GDM1 (cell line): ENCODE measurements around the gene IL1RAP.
A peak's percentile ranks its signal among the peaks of the same experiment; 100 is the strongest.

Source experiments
- DNase-seq: peaks from one replicate; lab custom pipeline; 2025; lab: John Stamatoyannopoulos, UW

The IL1RAP gene

DNA sequence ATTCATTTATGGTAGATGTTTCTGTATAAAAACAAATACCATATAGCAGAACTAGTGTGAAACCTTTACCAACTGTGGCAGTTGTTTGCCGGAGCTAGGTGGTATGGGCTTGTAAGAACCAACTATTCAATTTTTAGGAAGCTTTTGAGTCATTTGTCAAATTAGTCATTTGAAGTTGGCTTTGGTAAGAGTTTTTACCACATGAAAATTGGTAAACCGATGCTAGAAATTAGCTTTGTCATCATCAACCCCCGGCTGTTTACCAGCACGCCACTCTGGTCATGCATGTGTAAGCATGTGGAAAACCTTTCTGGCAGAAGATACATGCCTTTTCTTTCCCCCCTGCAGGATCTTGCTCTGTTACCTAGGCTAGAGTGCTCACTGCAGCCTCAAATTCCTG lies 63.3 kb downstream of the IL1RAP start:
- DNase-seq: no peak

- DNase-seq: no peak
Measured at GRCh38 chr3:190579514-190580137, 65.7 kb downstream of the IL1RAP start.

- DNase-seq: no peak
Measured at GRCh38 chr3:190580417-190580816, 66.5 kb downstream of the IL1RAP start.

DNA sequence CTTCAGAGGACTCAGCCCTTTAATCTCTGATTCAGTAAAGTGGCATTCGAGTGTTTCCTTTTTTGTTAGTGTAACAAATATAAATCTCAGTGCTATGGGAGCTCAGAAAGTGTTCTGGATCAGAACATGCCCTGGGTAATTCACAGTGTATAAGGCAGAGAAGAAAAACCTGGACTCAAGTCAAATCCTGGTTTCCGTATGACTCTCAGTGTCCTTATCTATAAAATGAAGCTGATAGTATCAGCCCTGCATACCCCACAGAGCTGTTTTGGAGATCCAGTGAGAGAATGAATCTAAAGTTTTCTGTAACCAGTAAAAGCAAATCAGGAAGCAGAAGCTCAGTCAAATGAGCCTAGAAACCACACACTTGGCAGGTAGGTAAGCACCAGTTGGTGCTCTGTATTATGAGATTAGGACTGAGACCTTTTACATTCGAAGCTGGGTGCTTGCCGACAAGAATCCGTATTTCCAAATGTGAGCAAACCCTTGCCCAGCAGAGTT lies 67.2 kb downstream of the IL1RAP start:
- DNase-seq: peak; percentile 38

GRCh38 chr3:190582667-190583066 lies 68.8 kb downstream of the IL1RAP start:
- DNase-seq: no peak

DNA sequence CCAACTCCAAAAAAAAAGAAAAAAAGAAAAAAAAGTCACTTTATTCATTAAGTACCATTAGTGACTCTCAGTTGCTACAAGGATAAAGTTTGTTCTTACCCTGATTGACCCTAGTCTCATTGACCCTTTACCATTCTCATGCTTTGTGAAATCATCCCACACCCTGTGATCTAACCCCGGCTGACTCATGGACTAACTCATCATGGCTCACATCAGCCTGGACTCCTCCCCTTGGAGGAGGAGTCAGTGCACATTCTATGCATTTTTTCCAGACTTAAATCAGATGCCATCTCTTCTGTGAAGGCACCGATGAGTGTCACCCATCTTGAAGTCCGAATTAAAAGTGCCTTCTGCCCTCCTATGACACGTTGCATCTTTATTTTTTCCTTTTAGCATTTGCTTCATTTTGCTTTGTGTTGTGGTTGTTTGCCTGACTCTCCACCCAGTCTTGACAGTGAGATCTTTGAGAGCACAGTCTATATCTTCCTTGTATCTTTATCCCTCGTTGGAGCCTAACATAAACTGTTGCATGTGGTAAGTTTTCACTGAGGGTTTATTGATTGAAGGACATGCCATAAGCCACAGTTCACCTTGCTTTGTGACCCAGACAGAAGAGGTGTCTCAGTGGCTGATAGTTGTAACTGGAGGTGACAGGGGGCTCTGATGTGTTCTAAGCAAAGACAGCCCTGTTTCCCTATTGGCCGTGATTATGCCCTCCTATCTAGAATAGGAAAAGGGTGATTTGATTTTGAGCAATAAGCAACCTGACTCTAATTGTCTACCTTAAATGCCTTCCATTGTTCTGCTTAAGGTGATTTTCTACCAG lies 72.1 kb downstream of the IL1RAP start:
- DNase-seq: no peak

DNA sequence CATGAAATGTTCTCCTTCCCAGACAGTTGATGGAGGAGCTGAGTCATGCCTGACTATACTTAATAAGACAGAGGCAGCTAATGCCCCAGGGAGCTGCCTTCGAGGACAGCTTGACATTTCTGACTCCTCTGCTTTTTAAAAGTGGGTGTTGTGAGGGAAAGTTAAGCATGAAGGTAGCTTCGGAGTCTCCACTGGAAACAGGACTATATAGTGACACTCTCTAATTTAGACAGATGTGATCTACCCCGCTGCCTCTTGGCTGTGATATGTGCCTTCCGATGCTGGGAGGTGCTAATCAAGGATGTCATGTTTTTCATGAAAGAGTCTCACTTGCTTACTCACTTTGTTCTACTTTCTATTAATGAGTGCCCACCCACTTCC lies 72.7 kb downstream of the IL1RAP start:
- DNase-seq: no peak

GRCh38 chr3:190588570-190588969 lies 74.7 kb downstream of the IL1RAP start:
- DNase-seq: no peak

DNA sequence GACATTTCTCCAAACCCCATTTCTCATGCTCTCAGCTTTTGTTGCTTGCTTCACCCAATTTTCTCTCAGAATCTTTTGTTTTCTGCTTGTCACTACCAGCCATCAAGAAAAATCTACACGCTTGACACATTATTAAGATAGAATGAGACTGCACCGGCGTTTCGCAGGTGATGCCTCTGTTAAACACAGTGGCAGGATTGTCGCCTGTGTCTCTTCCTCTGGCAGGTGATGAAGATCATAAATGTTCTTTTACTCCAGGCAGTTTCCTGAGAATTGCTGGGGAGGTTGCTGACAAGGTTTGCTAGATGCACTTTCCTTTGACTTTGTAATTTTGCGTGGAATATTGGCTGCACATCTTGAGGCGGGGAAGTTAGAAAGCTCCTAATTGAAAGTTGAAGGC lies 75.4 kb downstream of the IL1RAP start:
- no peak for DNase-seq

- no peak for DNase-seq
Measured at GRCh38 chr3:190591080-190591479, 77.2 kb downstream of the IL1RAP start.

DNA sequence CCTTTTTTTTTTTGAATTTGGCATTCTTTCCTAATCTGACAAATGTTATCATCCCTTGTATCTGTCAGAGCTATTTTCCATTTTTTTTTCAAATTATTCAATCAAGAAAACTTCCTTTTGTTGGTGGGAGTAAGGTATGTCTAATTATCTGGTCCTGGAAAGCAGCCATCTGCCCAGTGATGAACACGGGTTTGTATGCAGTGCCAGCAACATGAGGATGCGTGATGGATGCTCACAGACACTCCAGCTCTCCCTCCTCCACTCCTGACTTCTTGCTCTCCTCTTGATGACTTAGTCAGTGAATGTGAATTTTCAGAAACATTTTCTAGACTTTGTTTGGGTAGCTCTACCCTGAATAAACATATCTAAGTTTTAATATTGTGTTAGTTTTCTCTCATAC lies 79.2 kb downstream of the IL1RAP start:
- no peak for DNase-seq

GRCh38 chr3:190594171-190594570 lies 80.3 kb downstream of the IL1RAP start:
- no peak for DNase-seq

- no peak for DNase-seq
Measured at GRCh38 chr3:190595179-190595795, 81.4 kb downstream of the IL1RAP start.

DNA sequence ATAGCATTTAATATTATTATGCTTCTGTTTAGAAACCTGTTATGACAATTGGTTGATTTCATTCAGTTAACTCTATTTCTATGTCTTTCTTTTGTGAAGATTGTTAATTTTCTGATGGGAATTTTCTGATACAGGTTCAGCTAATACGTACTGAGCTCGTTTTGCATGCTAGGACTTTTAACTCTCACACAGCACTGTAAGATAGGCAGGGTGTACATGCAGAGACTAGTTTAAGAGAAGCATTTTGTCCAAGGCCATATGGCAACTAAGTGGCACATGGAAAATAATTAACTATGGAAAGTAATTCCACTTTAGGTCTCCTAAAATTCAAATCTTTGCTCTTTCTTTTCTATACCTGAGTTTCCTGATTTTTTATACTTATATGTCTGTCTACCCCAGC lies 81.9 kb downstream of the IL1RAP start:
- no peak for DNase-seq

DNA sequence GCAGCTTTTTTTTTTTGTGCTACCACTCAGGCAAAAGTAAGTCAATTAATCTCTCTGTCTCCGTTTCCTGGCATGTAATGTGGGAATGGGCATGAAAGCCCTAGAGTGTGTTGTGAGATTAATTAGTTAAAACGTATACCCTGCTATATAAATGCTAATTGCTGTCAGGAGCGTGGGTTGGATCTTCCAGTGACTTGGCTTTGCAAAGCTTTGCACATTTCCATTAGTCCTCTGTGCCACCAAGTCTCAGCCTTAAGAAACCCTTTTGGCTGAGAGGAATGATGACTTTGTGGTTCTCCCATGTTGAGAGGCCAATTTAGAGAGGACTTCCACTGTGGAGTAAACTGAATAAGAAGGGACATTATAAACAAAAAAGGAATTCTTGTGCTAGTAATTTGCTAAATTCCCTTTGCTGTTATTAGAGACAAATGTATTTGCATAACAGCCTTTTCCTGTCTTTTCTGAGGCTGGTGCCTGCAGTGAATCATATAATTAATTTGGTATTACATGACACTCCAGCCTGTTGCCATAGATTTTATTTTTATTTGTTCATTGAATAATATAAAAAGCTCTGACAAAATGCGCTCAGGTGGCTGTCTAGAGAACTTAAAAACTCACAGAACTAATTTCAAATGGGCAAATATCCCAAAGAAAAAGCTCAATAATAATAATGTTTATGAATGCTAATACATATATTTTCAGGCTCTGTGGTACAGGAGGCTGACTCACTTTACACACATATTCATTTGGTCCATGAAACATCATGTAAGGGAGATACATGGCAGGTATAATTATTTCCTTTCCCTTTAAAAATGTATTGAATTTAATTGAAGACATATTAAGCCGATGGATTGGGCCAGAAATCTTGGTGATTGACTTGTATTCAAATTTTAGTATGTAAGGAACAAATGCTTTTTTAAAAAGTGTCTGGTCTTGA lies 82.7 kb downstream of the IL1RAP start:
- DNase-seq: no peak

GRCh38 chr3:190597291-190597690 lies 83.4 kb downstream of the IL1RAP start:
- no peak for DNase-seq

GRCh38 chr3:190601622-190602021 lies 87.7 kb downstream of the IL1RAP start:
- no peak for DNase-seq

- no peak for DNase-seq
Measured at GRCh38 chr3:190605385-190605784, 91.5 kb downstream of the IL1RAP start.

DNA sequence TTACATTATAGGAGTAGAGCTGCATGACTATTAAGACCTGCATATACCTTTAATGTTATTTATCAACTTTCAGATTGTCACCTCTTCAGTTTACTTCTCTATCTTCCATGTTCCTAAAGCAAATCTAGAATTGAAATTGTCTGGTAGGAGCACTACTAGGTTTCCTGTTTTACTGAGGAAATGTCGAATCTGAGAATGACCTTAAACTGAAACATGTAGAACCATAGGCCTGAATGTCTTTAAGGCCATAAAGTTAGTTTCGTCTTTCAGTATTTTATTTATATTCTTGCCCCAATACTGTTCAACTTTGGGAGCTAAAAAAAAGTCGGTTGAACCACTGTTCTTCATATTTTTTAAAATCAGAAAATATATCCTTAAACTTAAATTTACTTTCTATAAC lies 92.7 kb downstream of the IL1RAP start:
- DNase-seq: no peak

- DNase-seq: no peak
Measured at GRCh38 chr3:190607021-190607420, 93.1 kb downstream of the IL1RAP start.

- no peak for DNase-seq
Measured at GRCh38 chr3:190608850-190609589, 95.1 kb downstream of the IL1RAP start.
